HPDE6-E6E7 (cell line): ENCODE measurements around the gene S100Z.
"Not testable (repeated sequence)": the region's sequence is repeated elsewhere in the genome, so short reads cannot be mapped to it uniquely, and the experiment has no call there.

Experiments
- DNase-seq: peaks from one replicate; pipeline ENCODE4 v3.0.0; 2011; ENCODE audit warnings: missing footprints; ENCODE audit errors: extremely low spot score

The S100Z gene

GRCh38 chr5:76874088-76874581 is 24.3 kb downstream of the S100Z start:
- no peak for DNase-seq

GRCh38 chr5:76888733-76889300 is 39.0 kb downstream of the S100Z start:
- no peak for DNase-seq

GRCh38 chr5:76893294-76893693 is 43.5 kb downstream of the S100Z start:
- no peak for DNase-seq

- no peak for DNase-seq
Observed at GRCh38 chr5:76896196-76896595, 46.4 kb downstream of the S100Z start.

GRCh38 chr5:76901522-76901921 is 51.7 kb downstream of the S100Z start:
- DNase-seq: no peak

- DNase-seq: no peak
Observed at GRCh38 chr5:76908166-76908565, 58.4 kb downstream of the S100Z start.

- not testable (repeated sequence) for DNase-seq
Observed at GRCh38 chr5:76910344-76910933, 60.6 kb downstream of the S100Z start.

- not testable (repeated sequence) for DNase-seq
Observed at GRCh38 chr5:76914671-76915070, 64.9 kb downstream of the S100Z start.

- no peak for DNase-seq
Observed at GRCh38 chr5:76918539-76918938, 68.7 kb downstream of the S100Z start.

GRCh38 chr5:76920491-76920890 is 70.7 kb downstream of the S100Z start:
- DNase-seq: no peak

- no peak for DNase-seq
Observed at GRCh38 chr5:76926329-76927105, 76.7 kb downstream of the S100Z start.

- no peak for DNase-seq
Observed at GRCh38 chr5:76927961-76928360, 78.1 kb downstream of the S100Z start.

- no peak for DNase-seq
Observed at GRCh38 chr5:76930083-76930482, 80.3 kb downstream of the S100Z start.

- DNase-seq: no peak
Observed at GRCh38 chr5:76938177-76938576, 88.4 kb downstream of the S100Z start.

GRCh38 chr5:76941000-76941399 is 91.2 kb downstream of the S100Z start:
- DNase-seq: no peak

GRCh38 chr5:76941442-76941841 is 91.6 kb downstream of the S100Z start:
- DNase-seq: no peak

GRCh38 chr5:76942581-76942980 is 92.8 kb downstream of the S100Z start:
- no peak for DNase-seq

- DNase-seq: no peak
Observed at GRCh38 chr5:76943006-76943405, 93.2 kb downstream of the S100Z start.

- DNase-seq: no peak
Observed at GRCh38 chr5:76944638-76945037, 94.8 kb downstream of the S100Z start.

GRCh38 chr5:76945238-76945637 is 95.4 kb downstream of the S100Z start:
- not testable (repeated sequence) for DNase-seq

- DNase-seq: no peak
Observed at GRCh38 chr5:76946090-76946489, 96.3 kb downstream of the S100Z start.

- no peak for DNase-seq
Observed at GRCh38 chr5:76947082-76947503, 97.3 kb downstream of the S100Z start.
